Epithelial cell of prostate (primary cell): ENCODE results near the gene FAM114A2.

ENCODE experiments used
- DNase-seq: peaks from one replicate; pipeline ENCODE4 v3.0.0-alpha.2; 2011; ENCODE audit warnings: low read depth, low spot score
- H3K27ac ChIP-seq: fragments of 450-650 bp; 2 replicates; pipeline ENCODE4 v1.5.1; 2017; ENCODE audit warnings: mild to moderate bottlenecking

The FAM114A2 gene

DNA sequence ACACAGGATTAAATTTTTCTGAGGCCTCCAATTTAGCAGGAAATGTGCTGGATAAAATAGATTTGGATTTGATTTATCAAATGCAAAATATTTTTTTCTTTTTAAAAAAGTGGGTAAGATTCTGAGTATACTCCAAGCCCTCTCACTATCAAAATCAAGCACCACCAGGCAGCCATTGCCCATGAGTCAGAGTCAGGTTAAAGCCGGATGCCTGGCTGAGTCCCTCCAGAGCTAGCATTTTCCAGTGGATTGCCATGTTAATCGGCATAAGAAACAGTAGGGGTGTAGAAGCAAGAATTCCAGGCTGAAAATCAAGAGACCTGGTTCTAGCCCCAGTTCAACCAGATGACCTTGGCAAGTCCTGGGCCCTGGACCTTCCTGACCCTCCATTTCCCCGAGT, 85.3 kb downstream of the FAM114A2 start:
- DNase-seq = no peak
- H3K27ac ChIP-seq = no peak overlapping the region

- no peak overlapping the region for H3K27ac ChIP-seq
- DNase-seq = no peak
Measured at GRCh38 chr5:153952893-153953292, 85.8 kb downstream of the FAM114A2 start.

- no peak overlapping the region for H3K27ac ChIP-seq
- no peak for DNase-seq
Measured at GRCh38 chr5:153952057-153952456, 86.7 kb downstream of the FAM114A2 start.

DNA sequence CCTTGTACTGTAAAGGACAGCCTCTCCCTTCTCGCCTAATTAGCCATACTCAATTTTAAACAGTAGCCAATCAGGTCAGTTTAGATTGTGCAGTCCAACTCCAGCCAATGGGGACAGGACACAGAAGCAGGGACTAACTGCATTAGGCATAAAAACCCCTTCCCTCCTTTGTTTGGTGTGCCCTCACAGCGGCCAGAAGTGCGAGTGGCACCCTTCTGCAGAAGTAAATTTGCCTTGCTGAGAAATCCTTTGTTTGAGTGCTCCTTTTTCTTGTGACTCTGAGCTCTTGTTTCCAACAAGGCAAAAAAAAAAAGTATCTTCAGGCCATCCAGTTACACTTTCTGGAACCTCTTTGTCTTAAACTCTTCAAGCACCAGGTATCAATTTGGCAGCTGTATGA, 97.4 kb downstream of the FAM114A2 start:
- DNase-seq = no peak
- H3K27ac ChIP-seq = no peak overlapping the region
